ENCODE results near the gene NANOS1.
A peak's percentile ranks its signal among the peaks of the same experiment; 100 is the strongest.
"Not testable (repeated sequence)": the region's sequence is repeated elsewhere in the genome, so short reads cannot be mapped to it uniquely, and the experiment has no call there.

The NANOS1 gene

GRCh38 chr10:119007211-119007574 is 22.3 kb upstream of the NANOS1 start:
- no peak for DNase-seq (ENCODE audit: low read depth in 2 of 3, low spot score in 1 of 3)

- no peak for DNase-seq (ENCODE audit: low read depth in 2 of 3, low spot score in 1 of 3)
Measured at GRCh38 chr10:119020627-119020946, 8.9 kb upstream of the NANOS1 start.

GRCh38 chr10:119022846-119023552 is 6.5 kb upstream of the NANOS1 start:
- no peak for DNase-seq (ENCODE audit: low read depth in 2 of 3, low spot score in 1 of 3)

- DNase-seq (ENCODE audit: low read depth in 2 of 3, low spot score in 1 of 3) = no peak
Measured at GRCh38 chr10:119023553-119023868, 6.0 kb upstream of the NANOS1 start.

GRCh38 chr10:119024882-119025281 is 4.6 kb upstream of the NANOS1 start:
- no peak for DNase-seq (ENCODE audit: low read depth in 2 of 3, low spot score in 1 of 3)

- DNase-seq (ENCODE audit: low read depth in 2 of 3, low spot score in 1 of 3) = no peak
Measured at GRCh38 chr10:119025336-119025735, 4.2 kb upstream of the NANOS1 start.

- DNase-seq (ENCODE audit: low read depth in 2 of 3, low spot score in 1 of 3) = no peak
Measured at GRCh38 chr10:119025776-119026175, 3.7 kb upstream of the NANOS1 start.

GRCh38 chr10:119026301-119027110 is 3.0 kb upstream of the NANOS1 start:
- DNase-seq (ENCODE audit: low read depth in 2 of 3, low spot score in 1 of 3) = no peak

- DNase-seq (ENCODE audit: low read depth in 2 of 3, low spot score in 1 of 3) = not testable (repeated sequence)
Measured at GRCh38 chr10:119028445-119028899, 1.0 kb upstream of the NANOS1 start.

GRCh38 chr10:119028900-119029612 is 458 bp upstream of the NANOS1 start:
- DNase-seq (ENCODE audit: low read depth in 2 of 3, low spot score in 1 of 3) = peak; percentile 62 to 73 (median 63)

- DNase-seq (ENCODE audit: low read depth in 2 of 3, low spot score in 1 of 3) = peak in 2 of 3 donors; percentile 17 to 32
Measured at GRCh38 chr10:119030421-119031250, 1.1 kb downstream of the NANOS1 start.

- no peak for DNase-seq (ENCODE audit: low read depth in 2 of 3, low spot score in 1 of 3)
Measured at GRCh38 chr10:119031496-119032059, 2.1 kb downstream of the NANOS1 start.

- no peak for DNase-seq (ENCODE audit: low read depth in 2 of 3, low spot score in 1 of 3)
Measured at GRCh38 chr10:119039161-119039560, 9.6 kb downstream of the NANOS1 start.

- DNase-seq (ENCODE audit: low read depth in 2 of 3, low spot score in 1 of 3) = no peak
Measured at GRCh38 chr10:119041326-119041725, 11.8 kb downstream of the NANOS1 start.

- no peak for DNase-seq (ENCODE audit: low read depth in 2 of 3, low spot score in 1 of 3)
Measured at GRCh38 chr10:119042169-119042568, 12.7 kb downstream of the NANOS1 start.

- DNase-seq (ENCODE audit: low read depth in 2 of 3, low spot score in 1 of 3) = no peak
Measured at GRCh38 chr10:119045561-119045960, 16.0 kb downstream of the NANOS1 start.

GRCh38 chr10:119049361-119049760 is 19.8 kb downstream of the NANOS1 start:
- no peak for DNase-seq (ENCODE audit: low read depth in 2 of 3, low spot score in 1 of 3)

- DNase-seq (ENCODE audit: low read depth in 2 of 3, low spot score in 1 of 3) = no peak
Measured at GRCh38 chr10:119049777-119050176, 20.3 kb downstream of the NANOS1 start.

- DNase-seq (ENCODE audit: low read depth in 2 of 3, low spot score in 1 of 3) = no peak
Measured at GRCh38 chr10:119051775-119052174, 22.3 kb downstream of the NANOS1 start.

GRCh38 chr10:119055472-119055871 is 26.0 kb downstream of the NANOS1 start:
- no peak for DNase-seq (ENCODE audit: low read depth in 2 of 3, low spot score in 1 of 3)

GRCh38 chr10:119058010-119058409 is 28.5 kb downstream of the NANOS1 start:
- DNase-seq (ENCODE audit: low read depth in 2 of 3, low spot score in 1 of 3) = no peak

All from stimulated activated CD4-positive, alpha-beta T cell treated with anti-CD3 and anti-CD28 coated beads, Interleukin-12 subunit alpha, Interleukin-12 subunit beta, amount 100 ng/mL, for 48 hours (primary cell).